ENCODE data around the gene ALPP.
"Not testable (repeated sequence)": the region's sequence is repeated elsewhere in the genome, so short reads cannot be mapped to it uniquely, and the experiment has no call there.

GRCh38 chr2:232378735-232379151 is at the start of gene ALPP:
- TF ChIP-seq, protein P1, sequence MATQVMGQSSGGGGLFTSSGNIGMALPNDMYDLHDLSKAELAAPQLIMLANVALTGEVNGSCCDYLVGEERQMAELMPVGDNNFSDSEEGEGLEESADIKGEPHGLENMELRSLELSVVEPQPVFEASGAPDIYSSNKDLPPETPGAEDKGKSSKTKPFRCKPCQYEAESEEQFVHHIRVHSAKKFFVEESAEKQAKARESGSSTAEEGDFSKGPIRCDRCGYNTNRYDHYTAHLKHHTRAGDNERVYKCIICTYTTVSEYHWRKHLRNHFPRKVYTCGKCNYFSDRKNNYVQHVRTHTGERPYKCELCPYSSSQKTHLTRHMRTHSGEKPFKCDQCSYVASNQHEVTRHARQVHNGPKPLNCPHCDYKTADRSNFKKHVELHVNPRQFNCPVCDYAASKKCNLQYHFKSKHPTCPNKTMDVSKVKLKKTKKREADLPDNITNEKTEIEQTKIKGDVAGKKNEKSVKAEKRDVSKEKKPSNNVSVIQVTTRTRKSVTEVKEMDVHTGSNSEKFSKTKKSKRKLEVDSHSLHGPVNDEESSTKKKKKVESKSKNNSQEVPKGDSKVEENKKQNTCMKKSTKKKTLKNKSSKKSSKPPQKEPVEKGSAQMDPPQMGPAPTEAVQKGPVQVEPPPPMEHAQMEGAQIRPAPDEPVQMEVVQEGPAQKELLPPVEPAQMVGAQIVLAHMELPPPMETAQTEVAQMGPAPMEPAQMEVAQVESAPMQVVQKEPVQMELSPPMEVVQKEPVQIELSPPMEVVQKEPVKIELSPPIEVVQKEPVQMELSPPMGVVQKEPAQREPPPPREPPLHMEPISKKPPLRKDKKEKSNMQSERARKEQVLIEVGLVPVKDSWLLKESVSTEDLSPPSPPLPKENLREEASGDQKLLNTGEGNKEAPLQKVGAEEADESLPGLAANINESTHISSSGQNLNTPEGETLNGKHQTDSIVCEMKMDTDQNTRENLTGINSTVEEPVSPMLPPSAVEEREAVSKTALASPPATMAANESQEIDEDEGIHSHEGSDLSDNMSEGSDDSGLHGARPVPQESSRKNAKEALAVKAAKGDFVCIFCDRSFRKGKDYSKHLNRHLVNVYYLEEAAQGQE (IDR thresholded peaks at IDR 0.05; ENCODE audit: insufficient read depth in 1 of 2, low read depth in 2 of 2, low read length in 2 of 2), result not testable (repeated sequence)
- not testable (repeated sequence) for TF ChIP-seq TAF1 (IDR thresholded peaks at IDR 0.05; ENCODE audit: borderline replicate concordance, insufficient read depth, low read length)
